A673 (cell line): ENCODE measurements around the gene MATN4. TPM values are rescaled to one million over a fixed set of nuclear protein-coding genes. Genes with fewer than 3 reads are reported as not detected.

Experiments used
- BruUV-seq: library from RNA; stranded (reverse); fragments of 400-500 nt; replicated peaks from 2 replicates; lab custom pipeline; 2021; lab: Mats Ljungman, UMichigan
- CTCF ChIA-PET: fragments of 300-600 bp; sonication (Branson Sonifier 250); formaldehyde crosslinking; loops from one replicate; lab custom pipeline; 2022; ENCODE audit warnings: antibody characterized with exemption; lab: Charles Lee
- POLR2A ChIA-PET: fragments of 300-600 bp; sonication (Branson Sonifier 250); formaldehyde crosslinking; loops from one replicate; lab custom pipeline; 2022; ENCODE audit warnings: antibody characterized with exemption; ENCODE audit not compliant: low non-redundant PET; lab: Charles Lee
- DNase-seq: peaks from one replicate; pipeline ENCODE4 v3.0.0-alpha.2; 2015; ENCODE audit warnings: low spot score
- H3K27ac ChIP-seq: fragments of 200-600 bp; sonication (generic); 2 replicates; pipeline ENCODE4 v1.5.1; 2016; ENCODE audit warnings: mixed run types, low read depth, mild to moderate bottlenecking, mixed read lengths, antibody characterized with exemption, low read length; ENCODE audit not compliant: poor library complexity, severe bottlenecking
- H3K27me3 ChIP-seq: fragments of 200-600 bp; sonication (generic); replicated peaks from 2 replicates; pipeline ENCODE4 v1.6.1; 2017; ENCODE audit warnings: mixed run types, low read depth, mild to moderate bottlenecking, mixed read lengths, antibody characterized with exemption, low read length; ENCODE audit not compliant: insufficient read depth, poor library complexity
- H3K36me3 ChIP-seq: fragments of 200-600 bp; sonication (generic); 2 replicates; pipeline ENCODE4 v1.6.1; 2016; ENCODE audit warnings: mixed run types, mild to moderate bottlenecking, mixed read lengths, antibody characterized with exemption, low read length; ENCODE audit not compliant: insufficient read depth, poor library complexity, severe bottlenecking
- H3K4me1 ChIP-seq: fragments of 200-600 bp; sonication (generic); 2 replicates; pipeline ENCODE4 v1.6.1; 2017; ENCODE audit warnings: mixed run types, mild to moderate bottlenecking, mixed read lengths, antibody characterized with exemption, low read length; ENCODE audit not compliant: insufficient read depth, poor library complexity, severe bottlenecking
- H3K4me3 ChIP-seq: fragments of 200-600 bp; sonication (generic); 2 replicates; pipeline ENCODE4 v1.5.1; 2016; ENCODE audit warnings: low read depth, mixed run types, mild to moderate bottlenecking, mixed read lengths, low read length; ENCODE audit not compliant: poor library complexity, severe bottlenecking
- H3K9me3 ChIP-seq: fragments of 200-600 bp; sonication (generic); 2 replicates; pipeline ENCODE4 v1.6.1; 2016; ENCODE audit warnings: mixed run types, low read depth, mild to moderate bottlenecking, mixed read lengths, antibody characterized with exemption, low read length; ENCODE audit not compliant: poor library complexity, severe bottlenecking
- EZH2 ChIP-seq: fragments of 200-600 bp; sonication (generic); IDR thresholded peaks from 2 replicates; pipeline ENCODE4 v1.6.1; 2017; ENCODE audit warnings: borderline replicate concordance, low read depth, mild to moderate bottlenecking, mixed read lengths, antibody characterized with exemption, low read length; ENCODE audit not compliant: poor library complexity, severe bottlenecking
- intact Hi-C: fragments of 100-400 bp; cut with micrococcal nuclease; formaldehyde crosslinking; loops from one replicate; pipeline ENCODE4 v1.10.0; 2022; ENCODE audit not compliant: unreplicated experiment
- total RNA-seq: library from RNA; stranded (reverse); gene quantifications from 2 replicates; pipeline ENCODE4 v1.2.3, GENCODE V29; 2021
- TF ChIP-seq, protein P1 (sequence below): fragments of 300-800, 200-600 bp; sonication (generic); conservative IDR thresholded peaks from 2 replicates; pipeline ENCODE4 v1.5.1; 2017; ENCODE audit warnings: low read depth, mild to moderate bottlenecking, antibody characterized with exemption, low read length, moderate library complexity, mixed read lengths

The MATN4 gene
- total RNA-seq, 1 experiment from 2014 or later, result 0.28 TPM

DNA sequence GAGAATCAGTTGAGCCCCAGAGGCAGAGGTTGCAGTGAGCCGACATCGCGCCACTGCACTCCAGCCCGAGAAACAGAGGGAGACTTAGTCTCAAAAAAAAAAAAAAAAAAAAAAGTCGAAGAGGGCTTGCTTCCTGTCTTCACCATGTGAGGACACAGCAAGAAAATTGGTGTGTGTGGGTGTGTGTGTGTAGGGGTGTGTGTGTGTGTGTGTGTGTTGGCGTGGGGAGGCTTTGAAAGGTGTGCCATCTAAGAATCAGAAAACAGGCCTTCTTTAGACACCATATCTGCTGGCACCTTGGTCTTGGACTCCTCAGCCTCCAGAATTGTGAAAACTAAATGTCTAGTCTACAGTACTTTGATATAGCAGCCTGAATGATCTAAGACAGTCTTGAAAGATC is 8.3 kb downstream of the MATN4 start:
- Histone ChIP-seq H3K27me3 (no peaks in the 10 kb centered on the region), H3K36me3 (no peaks in the 10 kb centered on the region), H3K4me1 (peaks cover 30% of the 10 kb centered on the region), H3K4me3 (no peak overlapping the region), H3K27ac (no peak overlapping the region), H3K9me3 (no peaks in the 10 kb centered on the region)
- TF ChIP-seq, protein P1, sequence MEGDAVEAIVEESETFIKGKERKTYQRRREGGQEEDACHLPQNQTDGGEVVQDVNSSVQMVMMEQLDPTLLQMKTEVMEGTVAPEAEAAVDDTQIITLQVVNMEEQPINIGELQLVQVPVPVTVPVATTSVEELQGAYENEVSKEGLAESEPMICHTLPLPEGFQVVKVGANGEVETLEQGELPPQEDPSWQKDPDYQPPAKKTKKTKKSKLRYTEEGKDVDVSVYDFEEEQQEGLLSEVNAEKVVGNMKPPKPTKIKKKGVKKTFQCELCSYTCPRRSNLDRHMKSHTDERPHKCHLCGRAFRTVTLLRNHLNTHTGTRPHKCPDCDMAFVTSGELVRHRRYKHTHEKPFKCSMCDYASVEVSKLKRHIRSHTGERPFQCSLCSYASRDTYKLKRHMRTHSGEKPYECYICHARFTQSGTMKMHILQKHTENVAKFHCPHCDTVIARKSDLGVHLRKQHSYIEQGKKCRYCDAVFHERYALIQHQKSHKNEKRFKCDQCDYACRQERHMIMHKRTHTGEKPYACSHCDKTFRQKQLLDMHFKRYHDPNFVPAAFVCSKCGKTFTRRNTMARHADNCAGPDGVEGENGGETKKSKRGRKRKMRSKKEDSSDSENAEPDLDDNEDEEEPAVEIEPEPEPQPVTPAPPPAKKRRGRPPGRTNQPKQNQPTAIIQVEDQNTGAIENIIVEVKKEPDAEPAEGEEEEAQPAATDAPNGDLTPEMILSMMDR, result no peak
- CTCF ChIA-PET, result interaction anchor here (0.7 kb wide), 1 partner anchor 18 kb away, joined by 6 read pairs; no protein-coding TSS in a partner anchor
- POLR2A ChIA-PET, result interaction anchor here (0.7 kb wide), 1 partner anchor 367 kb away, joined by 3 read pairs; no protein-coding TSS in a partner anchor
- BruUV-seq, result no TSS peak
- intact Hi-C loops, result no loop called here
- no peak for DNase-seq

DNA sequence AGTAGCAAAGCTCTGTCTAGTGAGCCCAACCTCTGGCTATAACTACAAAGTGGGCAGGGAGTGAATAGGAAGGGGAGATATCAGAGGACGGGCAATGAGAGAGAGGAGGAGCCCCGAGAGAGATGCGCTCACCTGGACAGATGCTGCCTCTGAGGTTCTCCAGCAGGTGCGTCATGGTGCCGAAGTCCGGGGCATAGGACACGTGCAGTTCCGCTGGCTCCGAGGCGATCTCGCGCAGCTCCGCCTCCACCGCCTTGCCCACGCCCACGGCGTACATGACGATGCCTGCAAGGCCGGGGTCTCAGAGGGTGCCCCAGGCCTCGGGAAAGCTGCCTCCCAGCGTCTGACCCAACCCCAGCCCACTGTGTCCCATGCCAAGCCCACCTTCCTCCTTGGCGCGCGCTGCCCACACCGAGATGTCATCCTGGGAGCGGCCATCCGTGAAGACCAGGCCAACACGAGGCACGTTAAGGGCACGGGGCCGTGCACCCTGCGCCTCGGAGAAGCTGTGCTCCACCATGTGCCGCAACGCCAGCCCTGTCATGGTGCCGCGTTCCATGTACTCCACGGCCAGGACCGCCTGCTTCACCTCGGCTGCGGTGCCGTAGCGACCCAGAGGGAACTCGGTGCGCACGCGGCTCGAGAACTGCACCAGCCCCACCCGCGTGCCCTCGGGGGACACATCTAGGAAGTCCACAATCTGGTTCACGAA is 10.2 kb downstream of the MATN4 start:
- ChIA-PET POLR2A (no interaction called here), CTCF (no interaction called here)
- no peaks in the 10 kb centered on the region for H3K9me3 ChIP-seq
- no peaks in the 10 kb centered on the region for H3K36me3 ChIP-seq
- no TSS peak for BruUV-seq
- H3K27me3 ChIP-seq, result peaks cover 4% of the 10 kb centered on the region
- TF ChIP-seq, protein P1, result no peak
- no peak for TF ChIP-seq EZH2
- peaks cover 24% of the 10 kb centered on the region for H3K4me1 ChIP-seq
- no peak overlapping the region for H3K27ac ChIP-seq
- no peak overlapping the region for H3K4me3 ChIP-seq
- DNase-seq, result no peak
- intact Hi-C loops, result no loop called here

- Histone ChIP-seq H3K36me3 (no peaks in the 10 kb centered on the region), H3K4me3 (no peak overlapping the region), H3K27me3 (peaks cover 9% of the 10 kb centered on the region), H3K27ac (no peak overlapping the region), H3K4me1 (peaks cover 9% of the 10 kb centered on the region), H3K9me3 (no peaks in the 10 kb centered on the region)
- BruUV-seq, result no TSS peak
- intact Hi-C loops, result loop anchor here (5.0 kb wide), 1 partner anchor 282 kb away; no protein-coding TSS in a partner anchor
- POLR2A ChIA-PET, result no interaction called here
- no peak for TF ChIP-seq EZH2
- TF ChIP-seq, protein P1, result no peak
- no peak for DNase-seq
- CTCF ChIA-PET, result interaction anchor here (0.9 to 2.8 kb wide), 7 partner anchors 8 to 476 kb away, joined by 3 to 15 read pairs (median 6); no protein-coding TSS in a partner anchor
Observed at GRCh38 chr20:45294659-45295058, 13.4 kb downstream of the MATN4 start.
